Measurements from ENCODE around the gene GNG7.
"Not testable (repeated sequence)": the region's sequence is repeated elsewhere in the genome, so short reads cannot be mapped to it uniquely, and the experiment has no call there.

Gene GNG7

DNA sequence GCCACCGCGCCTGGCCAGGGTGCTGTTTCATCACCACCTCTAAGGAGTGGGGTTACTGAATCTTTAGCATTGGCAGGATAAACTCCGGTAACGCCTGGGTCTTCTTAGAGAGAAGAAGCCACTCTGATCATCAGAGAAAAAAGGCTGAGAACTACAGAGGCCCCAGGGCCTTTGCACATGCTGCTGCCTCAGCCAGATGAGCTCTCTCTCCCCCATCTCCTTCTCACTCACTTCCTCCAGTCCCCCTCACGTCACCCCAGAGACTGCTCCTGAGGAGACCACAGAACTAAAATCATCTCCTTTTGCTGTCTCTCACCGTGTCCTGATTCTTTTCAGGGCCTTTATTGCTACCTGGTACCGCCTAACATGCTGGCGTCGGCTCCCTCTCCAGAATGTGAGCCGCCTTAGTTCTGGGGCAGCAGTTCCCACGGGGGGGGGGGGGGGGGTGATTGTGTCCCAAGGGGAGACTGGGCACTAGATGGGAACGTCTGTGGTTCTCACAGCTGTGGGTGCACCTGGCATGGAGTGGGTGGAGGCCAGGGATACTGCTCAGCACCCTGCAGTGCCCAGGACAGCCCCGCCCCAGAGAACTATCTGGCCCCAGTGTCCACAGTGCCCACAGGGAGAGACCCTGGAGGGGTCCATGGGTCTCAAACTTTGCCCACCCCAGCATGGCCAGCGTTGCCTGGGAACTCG lies 23.8 kb upstream of the GNG7 start:
- no peak for DNase-seq

GRCh38 chr19:2724148-2724557 lies 21.7 kb upstream of the GNG7 start:
- DNase-seq, result no peak

DNA sequence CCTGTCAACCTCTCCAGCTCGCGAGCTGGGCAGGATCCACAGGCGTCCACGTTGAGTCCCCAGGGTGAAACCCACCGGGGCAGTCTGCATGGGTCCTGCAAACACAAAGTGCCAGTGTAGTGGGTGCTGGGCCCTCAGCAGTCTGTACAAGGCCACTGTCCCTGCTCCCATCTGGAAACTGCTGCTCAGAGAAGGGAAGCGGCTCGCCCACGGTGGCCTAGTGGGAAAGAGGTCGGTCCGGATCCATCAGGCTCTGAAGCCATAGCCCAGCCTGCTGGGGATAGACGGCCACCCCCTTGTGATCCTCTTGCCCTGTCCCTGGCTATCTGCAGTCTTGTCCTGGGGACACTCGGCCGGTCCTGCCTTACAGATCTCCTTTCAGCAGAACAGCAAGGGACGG lies 21.3 kb upstream of the GNG7 start:
- DNase-seq, result no peak

DNA sequence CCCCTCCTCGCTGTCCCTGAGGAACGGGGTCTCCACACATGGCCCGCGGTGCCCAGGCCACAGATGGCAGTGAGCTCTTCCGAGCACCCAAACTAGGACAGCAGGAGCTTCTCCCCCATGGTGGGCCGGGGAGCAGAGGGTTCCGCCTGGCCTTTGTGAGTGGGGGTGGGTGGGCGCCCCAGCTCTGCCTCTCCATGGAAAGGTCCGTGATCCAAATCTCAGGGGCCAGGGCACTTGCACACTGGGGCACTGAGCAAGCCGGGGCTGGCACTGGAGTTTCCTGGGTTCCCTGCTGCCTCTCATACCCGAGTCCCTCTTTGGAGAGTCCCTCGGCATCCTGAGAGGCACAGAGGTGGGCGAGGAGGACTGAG lies 20.8 kb upstream of the GNG7 start:
- no peak for DNase-seq

DNA sequence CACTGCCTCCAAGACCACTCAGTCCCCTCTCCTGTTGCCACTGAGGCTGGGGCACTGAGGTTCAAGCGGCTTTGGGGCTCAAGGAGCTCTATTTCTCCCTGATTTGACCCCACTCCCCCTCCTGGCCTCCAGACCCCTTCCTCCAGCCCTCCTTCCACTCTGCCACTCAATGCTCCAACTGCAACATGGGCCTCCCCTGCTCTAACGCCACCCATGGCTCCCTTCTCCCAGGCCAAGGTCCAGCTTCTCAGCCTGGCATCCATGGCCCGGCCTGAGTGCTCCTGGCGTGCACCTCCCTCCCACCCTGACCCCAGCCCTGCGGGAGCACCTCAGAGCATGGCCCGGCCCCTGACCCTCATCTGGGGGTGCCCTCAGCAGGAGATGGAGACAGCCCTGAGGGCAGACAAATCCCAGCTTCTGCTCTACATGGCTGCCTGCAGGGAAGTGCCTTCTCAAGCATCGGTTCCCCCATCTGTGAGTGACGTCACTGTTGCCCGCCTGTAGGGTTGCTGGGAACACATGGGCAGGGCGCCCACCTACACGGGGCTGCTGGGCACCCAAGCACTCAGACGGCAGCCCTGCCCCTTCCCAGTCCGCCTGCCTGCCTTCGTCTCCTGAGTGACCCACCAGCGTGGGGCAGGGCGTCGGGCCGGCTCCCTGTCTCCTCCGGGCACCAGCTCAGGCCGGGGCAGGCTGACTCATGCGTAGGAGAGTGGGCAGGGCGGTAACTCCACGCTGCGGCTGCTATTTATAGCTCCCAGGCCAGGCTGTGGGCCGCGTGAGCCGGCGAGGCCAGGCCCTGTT lies 20.2 kb upstream of the GNG7 start:
- DNase-seq, result no peak

DNA sequence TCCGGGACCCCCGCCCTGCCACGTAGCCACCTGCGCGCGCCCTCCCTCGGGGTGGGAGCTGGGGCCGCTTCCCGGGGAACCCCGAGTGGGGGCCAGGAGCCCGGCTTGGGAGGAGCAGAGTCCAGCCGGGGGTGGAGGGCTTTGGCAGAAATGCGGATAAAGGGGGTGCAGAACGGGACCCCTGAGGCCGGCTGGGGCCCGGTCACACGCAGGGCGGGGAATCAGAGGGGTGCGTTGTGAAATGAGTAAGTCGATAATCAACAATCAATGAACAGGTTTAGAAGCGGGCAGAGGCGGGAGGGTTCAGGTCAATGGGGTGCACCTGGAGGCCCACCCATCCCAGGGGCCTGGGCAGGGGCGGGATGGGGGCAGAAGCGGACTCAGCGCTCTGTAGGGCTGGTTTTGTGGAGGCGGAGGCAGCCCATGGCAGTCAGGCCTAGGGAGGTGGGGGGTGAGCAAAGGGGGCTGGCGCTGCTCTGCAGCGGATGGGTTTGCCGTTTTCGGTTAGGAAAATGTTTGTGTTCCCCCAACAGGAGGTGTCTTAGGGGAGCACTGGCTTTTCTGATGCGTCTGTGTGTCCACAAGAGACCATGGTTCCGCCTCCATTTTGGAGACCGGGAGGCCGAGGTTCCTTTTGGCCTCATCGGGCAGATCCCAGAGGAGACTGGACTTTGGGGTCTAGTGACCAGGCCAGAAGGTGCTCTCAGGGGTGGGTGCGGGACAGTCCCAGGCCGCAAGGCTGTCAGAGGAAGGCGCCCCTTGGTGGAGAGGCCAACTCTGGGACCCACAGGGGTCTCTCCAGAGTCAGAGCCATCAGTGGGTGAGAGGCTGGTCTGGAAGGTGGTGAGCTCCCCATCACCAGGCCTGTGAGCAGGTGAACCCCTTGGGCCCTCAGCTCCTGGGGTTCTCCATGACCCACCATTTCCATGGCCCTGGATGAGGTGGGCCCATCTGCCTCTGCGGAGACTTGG lies 19.4 kb upstream of the GNG7 start:
- DNase-seq, result no peak

DNA sequence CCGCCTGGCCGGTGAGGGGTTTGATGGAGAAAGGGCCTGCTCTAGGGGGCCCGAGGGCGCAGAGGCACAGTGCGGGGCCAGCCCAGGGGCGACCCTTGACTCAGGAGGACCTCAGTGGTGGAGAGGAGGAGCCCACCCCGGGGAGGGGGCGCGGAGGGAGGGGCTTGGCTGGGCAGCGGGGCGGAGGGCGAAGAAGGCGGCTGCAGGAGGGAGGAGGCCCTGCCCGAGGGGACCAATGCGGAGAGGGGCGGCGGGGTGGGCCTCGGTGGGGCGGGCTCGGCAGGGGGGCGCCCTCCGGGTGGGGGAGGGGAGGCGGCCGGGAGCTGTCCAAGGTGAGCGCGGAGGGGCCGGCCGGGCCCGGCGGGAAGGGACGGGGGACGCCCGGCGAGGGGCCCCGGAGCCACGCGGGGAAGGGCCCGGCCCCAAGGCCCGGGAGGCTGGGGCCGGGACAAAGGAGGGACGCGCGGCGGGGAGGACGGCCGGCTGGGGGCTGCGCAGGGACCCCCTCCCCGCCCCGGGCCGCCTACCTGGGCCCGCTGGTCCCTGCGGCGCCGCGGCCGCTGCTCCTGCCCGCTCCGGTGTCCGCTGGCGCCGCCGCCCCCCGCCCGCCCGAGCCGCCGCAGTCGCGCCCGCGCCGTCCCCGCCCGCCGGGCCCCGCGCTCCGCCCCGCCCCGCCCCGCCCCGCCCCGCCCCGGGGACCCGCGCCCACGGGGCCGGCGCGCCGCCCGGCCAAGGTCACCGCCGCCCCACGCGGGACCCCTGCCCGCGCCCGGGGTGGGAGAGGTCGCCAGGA lies 18.5 kb upstream of the GNG7 start, which contains the start of gene DIRAS1:
Gene DIRAS1 (minus strand): TSS at position 596 of the 793 bp plus-strand sequence. CDS start 3,566 bp downstream, outside the sequence.
- DNase-seq, result no peak

GRCh38 chr19:2719920-2720776 lies 17.7 kb upstream of the GNG7 start:
- DNase-seq, result no peak

- DNase-seq, result no peak
These were observed 16.8 kb upstream of the GNG7 start for GRCh38 chr19:2719232-2719735.

DNA sequence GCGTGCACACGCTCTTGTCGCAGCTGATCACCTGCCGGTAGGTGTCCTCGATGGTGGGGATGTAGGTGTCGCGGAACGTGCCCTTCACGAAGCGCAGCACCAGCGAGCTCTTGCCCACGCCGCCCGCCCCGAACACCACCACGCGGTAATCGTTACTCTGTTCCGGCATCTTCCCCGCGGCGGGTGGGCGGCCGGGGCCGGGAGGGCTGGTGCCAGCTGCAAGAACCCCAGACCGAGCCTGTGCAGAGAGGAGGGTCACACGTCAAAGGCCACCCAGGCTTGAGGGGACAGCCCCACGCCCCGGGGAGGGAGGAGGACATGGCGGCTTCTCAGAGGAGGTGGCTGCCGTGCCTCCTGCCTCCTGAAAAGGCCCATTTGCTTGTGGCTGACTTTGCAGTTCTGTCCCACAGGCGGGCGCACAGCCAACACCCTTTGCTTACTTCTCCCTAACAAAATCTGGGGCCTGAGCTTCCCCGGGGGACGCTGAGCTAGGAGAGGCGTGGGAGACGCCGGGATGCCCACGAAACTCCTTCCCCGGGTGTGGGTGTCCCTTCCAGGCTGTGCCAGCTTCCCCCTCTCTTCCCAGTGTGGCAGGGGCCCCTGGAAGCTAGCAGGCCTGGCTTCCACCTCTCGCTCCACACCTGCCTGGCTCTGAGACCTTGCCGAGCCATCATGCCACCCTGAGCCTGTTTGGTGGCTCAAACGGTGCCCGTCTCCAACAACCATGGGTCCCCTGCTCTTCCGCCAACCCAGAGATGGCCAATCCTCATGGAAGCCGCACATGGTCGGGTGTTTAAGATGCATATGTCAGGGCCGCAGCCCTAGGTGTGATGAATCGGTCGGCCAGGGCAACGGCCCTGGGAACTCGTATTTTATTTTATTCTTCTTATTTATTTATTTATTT lies 15.4 kb upstream of the GNG7 start:
- DNase-seq, result no peak

DNA sequence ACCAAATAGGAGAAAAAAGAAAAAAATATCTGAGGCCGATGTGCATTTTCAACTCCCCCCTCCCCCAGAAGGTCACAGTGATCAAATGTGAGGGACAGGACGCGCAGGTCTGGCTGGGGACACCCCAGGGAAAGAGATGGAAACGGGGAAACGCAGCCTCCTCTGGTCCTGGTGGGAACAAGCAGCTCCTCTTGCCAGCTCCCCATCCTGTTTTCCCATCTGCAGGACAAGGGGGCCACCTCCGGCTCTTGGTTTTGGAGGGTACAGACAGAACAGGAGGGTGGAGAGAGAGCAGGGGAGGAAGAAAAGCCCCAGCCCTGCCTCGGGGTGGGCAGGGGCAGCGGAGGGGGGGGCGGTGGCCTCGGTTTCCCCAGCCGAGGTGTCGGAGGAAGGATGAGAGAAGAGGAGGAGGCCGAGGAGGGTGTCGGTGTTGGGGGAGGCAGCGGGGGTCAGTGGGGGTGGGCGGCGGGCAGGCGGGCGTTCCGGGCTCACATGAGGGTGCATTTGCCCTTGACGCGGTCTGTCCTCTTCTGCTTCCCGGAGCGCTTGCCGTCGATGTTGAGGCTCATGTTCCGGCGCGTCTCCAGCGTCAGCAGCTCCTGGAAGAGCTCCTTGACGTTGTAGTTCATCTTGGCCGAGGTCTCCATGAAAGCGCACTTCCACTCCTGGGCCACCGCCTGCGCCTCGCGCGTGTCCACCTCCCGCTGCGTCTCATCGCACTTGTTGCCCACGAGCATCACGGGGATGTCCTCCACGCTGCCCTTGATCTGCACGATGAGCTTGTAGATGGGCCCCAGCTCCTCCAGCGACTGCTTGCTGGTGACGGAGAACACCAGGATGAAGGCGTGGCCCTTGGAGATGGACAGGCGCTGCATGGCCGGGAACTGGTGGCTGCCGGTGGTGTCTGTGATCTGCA lies 14.5 kb upstream of the GNG7 start:
- no peak for DNase-seq

DNA sequence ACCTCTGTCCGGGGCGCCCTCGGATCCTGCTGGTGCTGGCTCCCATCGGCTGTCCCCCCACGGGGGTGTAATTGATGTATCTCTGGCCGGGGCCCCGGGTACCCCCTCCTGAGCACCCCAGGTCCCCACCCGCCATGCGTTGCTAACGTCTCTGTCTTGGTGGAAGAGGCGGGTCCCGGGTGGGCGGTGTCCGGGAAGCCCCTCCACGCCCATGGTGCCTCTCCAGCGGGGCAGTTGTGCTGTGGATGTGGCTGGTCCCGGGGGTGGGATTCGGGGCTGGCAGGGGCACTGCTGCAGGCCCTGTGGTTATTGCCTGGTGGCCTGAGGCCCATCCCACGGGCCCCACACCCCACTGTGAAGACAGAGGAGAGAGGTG lies 13.8 kb upstream of the GNG7 start:
- DNase-seq, result no peak

GRCh38 chr19:2715470-2716274 lies 13.2 kb upstream of the GNG7 start:
- DNase-seq, result no peak

- DNase-seq, result no peak
These were observed 12.2 kb upstream of the GNG7 start for GRCh38 chr19:2714531-2715269.

DNA sequence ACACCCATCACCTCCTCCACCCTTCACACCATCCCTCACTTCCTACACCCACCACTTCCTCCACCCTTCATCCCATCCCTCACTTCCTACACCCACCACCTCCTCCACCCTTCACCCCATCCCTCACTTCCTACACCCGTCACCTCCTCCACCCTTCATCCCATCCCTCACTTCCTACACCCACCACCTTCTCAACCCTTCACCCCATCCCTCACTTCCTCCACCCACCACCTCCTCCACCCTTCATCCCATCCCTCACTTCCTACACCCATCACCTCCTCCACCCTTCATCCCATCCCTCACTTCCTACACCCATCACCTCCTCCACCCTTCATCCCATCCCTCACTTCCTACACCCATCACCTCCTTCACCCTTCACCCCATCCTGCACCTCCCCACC lies 11.6 kb upstream of the GNG7 start:
- not testable (repeated sequence) for DNase-seq

DNA sequence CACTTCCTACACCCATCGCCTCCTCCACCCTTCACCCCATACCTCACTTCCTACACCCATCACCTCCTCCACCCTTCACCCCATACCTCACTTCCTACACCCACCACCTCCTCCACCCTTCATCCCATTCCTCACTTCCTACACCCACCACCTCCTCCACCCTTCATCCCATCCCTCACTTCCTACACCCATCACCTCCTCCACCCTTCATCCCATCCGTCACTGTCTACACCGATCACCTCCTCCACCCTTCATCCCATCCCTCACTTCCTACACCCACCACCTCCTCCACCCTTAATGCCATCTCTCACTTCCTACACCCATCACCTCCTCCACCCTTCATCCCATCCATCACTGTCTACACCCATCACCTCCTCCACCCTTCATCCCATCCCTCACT lies 10.7 kb upstream of the GNG7 start:
- not testable (repeated sequence) for DNase-seq

- DNase-seq, result no peak
These were observed 9.3 kb upstream of the GNG7 start for GRCh38 chr19:2711875-2712205.

Measured in CD4-positive, alpha-beta T cell treated with Interleukin-4 for 4 hours (primary cell).